Stimulated activated CD8-positive, alpha-beta memory T cell treated with anti-CD3 and anti-CD28 coated beads, Interleukin-15, amount 100 ng/mL, for 48 hours (primary cell): Measurements from ENCODE around the gene P2RY8.
"Not testable (repeated sequence)": the region's sequence is repeated elsewhere in the genome, so short reads cannot be mapped to it uniquely, and the experiment has no call there.

ENCODE experiments used
- DNase-seq, 2 donors: peaks; one replicate each; pipeline ENCODE4 v3.0.0-alpha.2; 2020; ENCODE audit warnings: low read depth in 2 of 2

P2RY8 gene

DNA sequence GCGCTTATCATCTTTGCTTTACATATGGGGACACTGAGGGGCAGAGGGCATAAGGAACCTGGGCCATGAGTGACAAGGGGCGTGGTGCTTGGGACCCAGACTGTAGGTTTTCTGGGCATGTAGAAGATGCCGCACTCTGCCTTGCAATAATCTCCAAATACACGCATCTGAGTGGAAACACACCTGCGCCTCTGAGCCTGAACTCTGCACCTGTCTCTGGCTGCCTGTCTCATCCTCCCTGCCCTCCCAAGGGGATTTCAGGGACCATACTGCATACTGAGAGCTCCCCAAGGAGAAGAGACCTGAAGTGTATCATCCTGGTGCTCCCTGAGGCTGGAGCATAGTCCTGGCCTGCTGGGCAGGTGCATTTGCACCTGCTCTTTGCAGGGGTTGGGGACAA lies 49.6 kb downstream of the P2RY8 start:
- no peak for DNase-seq

DNA sequence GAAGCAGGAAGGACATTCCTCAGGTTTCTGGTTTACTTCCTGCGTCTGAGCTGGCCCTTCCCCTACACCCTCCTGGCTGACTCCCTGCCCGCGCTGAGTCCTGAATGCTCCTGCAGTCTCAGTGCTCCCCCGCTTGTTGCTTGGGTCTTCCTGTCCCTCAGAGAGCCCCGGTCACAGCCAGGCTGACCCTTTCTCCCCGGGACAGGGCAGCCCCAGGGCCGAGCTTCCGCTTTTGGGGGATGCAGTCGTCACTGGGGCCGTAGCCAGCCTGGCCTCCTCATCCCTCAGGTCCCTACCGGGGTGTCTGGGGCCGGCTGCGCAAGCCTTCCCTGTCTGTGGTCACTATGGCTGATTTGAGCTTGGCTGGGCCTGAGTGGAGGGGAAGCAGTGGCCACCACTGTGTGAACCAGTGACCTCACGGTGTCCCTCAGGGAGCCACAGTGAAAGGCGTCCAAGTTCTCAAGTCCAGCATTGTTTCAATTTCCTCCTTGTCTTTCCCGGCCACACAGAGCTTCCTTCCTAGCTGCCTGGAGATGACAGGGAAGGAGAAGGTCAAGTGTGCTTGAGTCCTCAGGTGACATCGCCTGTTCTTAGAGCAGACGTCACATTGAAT lies 50.1 kb downstream of the P2RY8 start:
- no peak for DNase-seq

- no peak for DNase-seq
Measured at GRCh38 chrX:1486177-1486576, 50.8 kb downstream of the P2RY8 start.

- no peak for DNase-seq
Measured at GRCh38 chrX:1485033-1485432, 52.0 kb downstream of the P2RY8 start.

DNA sequence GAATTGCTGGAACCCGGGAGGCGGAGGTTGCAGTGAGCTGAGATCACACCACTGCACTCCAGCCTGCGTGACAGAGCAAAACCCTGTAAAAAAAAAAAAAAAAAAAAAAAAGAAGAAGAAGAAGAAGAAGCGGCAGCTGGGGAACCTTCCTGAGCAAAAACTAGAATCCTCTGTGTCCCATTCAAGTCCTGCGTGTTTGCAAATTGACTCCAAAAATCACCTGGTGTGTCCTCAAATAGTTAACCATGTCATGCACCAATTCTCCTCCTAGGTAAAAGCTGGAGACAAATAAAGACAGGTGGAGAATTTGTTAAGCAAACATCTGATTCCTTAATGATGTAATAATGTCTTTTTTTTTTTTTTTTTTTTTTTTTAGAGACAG lies 52.4 kb downstream of the P2RY8 start:
- DNase-seq: no peak

DNA sequence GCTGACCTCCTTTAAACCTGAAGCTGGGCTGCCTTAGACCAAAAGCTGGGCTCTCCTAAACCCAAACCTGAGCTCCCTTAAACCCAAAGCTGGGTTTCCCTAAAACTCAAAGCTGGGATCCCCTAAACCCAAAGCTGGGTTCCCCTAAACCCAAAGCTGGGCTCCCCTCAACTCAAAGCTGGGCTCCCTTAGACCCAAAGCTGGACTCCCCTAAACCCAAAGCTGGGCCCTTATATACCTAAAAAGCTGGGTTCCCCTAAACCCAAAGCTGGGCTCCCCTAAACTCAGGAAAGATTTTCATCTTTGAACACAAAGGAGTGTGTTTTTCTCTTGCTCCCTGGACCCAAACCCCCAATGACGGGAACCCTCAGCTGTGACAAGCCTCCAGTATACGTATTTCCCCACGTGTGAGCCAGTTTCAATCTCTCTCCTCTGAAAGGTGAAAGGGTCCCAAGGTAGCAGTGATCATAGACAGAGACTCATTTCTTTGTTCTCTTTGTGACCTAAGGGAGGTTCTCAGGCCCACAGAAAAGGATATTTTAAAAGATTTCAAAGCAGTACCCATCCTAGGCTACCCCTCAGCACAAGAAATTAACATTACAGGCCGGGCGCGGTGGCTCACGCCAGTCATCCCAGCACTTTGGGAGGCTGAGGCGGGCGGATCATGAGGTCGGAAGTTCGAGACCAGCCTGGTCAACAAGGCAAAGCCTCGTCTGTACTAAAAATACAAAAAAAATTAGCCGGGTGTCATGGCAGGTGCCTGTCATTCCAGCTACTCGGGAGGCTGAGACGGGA lies 52.9 kb downstream of the P2RY8 start:
- DNase-seq: no peak

GRCh38 chrX:1482530-1482928 lies 54.5 kb downstream of the P2RY8 start:
- not testable (repeated sequence) for DNase-seq

DNA sequence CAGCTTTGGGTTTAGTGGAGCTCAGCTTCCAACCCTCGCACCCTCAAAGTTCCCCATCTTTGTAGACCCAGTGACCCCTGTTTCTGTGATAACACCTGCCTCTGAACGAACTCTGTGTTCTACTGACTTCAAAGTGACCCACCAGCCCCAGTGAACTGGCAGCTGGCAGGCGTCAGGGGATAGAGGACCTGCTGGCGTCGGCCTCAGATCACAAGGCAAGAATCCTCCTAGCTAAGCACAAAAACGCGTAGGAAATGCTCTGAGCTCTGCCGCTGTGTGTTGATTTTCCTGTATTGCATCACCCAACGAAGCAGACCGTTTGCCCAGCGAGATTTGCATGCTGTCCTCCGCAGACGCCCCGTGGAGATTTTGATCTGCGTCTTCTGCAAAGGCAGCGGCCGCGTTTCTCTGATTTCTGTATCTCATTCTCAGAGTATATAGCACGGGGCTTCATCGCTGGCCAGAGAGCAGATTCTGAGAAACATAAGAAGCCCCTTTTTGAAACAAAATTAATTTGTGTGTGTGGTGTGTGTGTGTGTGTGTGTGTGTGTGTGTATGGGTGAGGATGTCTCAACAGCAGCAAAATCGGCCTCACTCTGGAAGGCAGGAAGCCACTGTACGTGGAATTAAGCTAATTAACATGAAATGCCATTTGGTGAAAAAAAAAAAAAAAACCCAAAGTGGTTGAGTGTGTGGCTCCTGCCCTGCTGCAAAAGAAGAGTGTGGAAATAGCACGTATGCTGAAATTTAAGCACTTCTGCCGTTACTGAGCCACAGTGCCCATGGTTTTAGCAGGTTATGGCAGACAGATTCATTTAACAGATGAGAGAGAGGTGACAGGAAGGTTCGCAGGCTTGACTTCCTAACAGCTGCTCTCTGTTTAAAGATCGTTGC lies 55.1 kb downstream of the P2RY8 start:
- peak; percentile 65 to 66 for DNase-seq

- DNase-seq: no peak
Measured at GRCh38 chrX:1480082-1480785, 56.8 kb downstream of the P2RY8 start.

GRCh38 chrX:1477801-1478458 lies 59.1 kb downstream of the P2RY8 start:
- DNase-seq: no peak

DNA sequence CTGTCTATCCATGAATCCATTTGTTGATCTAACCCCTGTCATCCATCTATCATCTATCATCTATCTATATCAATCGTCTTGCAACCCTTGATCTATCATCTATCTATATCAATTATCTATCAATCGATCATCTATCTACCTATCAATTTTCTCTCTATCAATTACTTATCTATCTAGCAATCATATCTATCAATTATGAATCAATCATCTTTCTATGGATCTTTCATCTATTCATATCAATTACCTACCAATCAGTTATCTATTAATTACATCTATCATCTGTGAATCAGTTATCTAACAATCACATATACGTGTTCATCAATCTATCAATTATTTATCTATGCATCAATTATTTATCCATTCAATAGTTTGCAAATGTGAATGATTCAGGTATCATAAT lies 59.8 kb downstream of the P2RY8 start:
- no peak for DNase-seq

DNA sequence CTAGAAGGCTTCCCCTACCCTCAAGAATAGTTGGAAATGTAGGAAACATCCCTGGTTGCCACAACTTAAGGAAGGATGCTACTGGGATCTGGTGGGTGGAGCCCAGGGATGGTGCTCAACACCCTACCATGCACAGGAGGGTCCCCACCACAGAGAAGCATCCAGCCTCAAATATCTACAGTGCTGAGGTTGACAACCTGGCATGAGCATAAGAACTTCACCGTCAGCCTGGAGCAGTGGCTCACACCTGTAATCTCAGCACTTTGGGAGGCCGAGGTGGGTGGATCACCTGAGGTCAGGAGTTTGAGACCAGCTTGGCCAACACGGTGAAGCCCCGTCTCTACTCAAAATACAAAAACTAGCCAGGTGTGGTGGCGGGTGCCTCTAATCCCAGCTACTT lies 60.3 kb downstream of the P2RY8 start:
- DNase-seq: no peak

DNA sequence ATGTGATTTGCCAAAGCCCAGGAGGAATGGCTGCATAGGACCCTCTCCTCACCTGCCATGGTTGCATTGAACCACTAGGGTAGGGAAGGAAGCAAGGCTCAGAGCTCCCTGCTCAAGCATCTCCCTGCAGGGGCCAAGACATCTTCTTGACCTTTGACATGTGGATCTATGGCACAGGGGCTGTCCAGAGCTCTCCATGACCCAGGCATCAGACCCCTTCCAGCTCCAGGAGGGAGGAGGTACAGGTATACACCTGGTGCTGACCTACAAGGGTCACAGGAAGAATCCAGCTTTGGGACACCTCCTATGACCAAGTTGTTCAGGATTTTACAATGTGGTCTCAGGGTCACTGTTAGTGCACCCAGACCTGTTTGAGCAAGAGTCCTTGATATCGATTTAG lies 61.1 kb downstream of the P2RY8 start:
- DNase-seq: no peak

DNA sequence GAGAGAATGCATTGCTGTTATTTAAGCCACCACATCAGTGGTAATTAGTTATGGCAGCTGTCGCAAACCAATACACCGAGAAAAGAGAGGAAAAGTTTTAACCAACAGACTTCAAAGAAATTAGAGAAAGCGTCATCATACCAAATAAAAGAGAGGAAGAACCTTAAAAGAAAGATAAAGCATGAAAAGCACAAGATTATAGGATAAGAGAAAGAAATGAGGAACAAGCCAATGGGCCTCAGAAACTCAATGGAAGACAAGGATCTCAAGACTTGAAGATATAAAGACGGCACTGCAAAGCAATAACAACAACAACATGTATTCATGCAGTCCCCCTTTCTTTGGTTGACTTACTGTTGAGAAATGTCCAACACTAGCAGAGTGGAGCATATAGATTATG lies 61.5 kb downstream of the P2RY8 start:
- DNase-seq: no peak

- not testable (repeated sequence) for DNase-seq
Measured at GRCh38 chrX:1474593-1474992, 62.4 kb downstream of the P2RY8 start.

DNA sequence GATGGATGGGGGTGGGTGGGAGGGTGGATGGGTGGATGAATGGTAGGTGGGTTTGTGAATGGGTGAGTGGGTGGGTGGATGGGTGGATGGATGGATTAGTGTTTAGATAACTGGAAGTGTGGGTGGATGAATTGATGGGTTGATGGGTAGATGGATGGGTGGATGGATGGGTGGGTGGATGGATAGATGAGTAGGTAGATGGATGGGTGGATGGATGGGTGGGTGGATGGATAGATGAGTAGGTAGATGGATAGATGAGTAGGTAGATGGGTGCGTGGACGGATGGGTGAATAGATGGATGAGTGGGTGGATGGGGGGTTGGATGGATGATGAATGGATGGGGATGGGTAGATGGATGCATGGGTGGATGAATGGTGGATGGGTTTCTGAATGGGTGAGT lies 64.0 kb downstream of the P2RY8 start:
- DNase-seq: no peak

GRCh38 chrX:1468250-1468772 lies 68.7 kb downstream of the P2RY8 start:
- DNase-seq: peak; percentile 73

GRCh38 chrX:1466971-1467561 lies 69.9 kb downstream of the P2RY8 start:
- no peak for DNase-seq

- no peak for DNase-seq
Measured at GRCh38 chrX:1466232-1466661, 70.7 kb downstream of the P2RY8 start.
